Mammary epithelial cell (primary cell): Measurements from ENCODE around the gene PPA2.

Experiments
- CTCF ChIP-seq, 2 donors: IDR thresholded peaks in 1 of 2; conservative IDR thresholded peaks in 1 of 2; 2 replicates each; pipeline ENCODE4 v1.5.1; 2011 to 2012; ENCODE audit warnings: inconsistent platforms in 2 of 2, low read length in 2 of 2, mild to moderate bottlenecking in 2 of 2, control low read depth in 1 of 2, low read depth in 1 of 2; ENCODE audit not compliant: insufficient read depth in 1 of 2; ENCODE audit errors: extremely low read depth in 1 of 2
- EZH2 ChIP-seq: IDR thresholded peaks from 2 replicates; pipeline ENCODE4 v1.6.1; 2012; ENCODE audit warnings: low read length, inconsistent platforms, borderline replicate concordance

DNA sequence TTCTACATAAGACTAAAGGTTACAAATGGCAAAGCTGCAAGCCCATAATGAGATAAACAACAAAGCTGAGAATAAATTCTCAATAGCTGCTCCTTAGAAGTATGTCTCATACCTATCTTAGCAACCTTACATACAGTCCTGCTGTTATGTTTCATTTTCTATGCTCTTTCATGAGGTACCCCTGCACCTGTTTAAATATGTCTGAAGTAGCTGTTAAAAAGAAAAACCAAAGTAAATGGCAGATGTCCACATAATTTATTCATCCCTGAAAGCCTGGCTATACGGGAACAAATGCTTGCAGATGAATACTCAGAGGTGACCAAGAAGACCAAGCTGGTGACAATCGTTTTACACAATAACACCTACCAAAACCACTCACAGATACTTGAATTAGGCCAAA lies 22.5 kb downstream of the PPA2 start:
- TF ChIP-seq CTCF (conservative IDR thresholded peaks at IDR 0.05 in 1 of 2, IDR thresholded peaks at IDR 0.05 in 1 of 2; ENCODE audit: extremely low read depth in 1 of 2, insufficient read depth in 1 of 2, low read depth in 1 of 2, low read length in 2 of 2) (no peak), EZH2 (no peak)
